ENCODE results near the gene RPL22.

- TF ChIP-seq, protein P1, sequence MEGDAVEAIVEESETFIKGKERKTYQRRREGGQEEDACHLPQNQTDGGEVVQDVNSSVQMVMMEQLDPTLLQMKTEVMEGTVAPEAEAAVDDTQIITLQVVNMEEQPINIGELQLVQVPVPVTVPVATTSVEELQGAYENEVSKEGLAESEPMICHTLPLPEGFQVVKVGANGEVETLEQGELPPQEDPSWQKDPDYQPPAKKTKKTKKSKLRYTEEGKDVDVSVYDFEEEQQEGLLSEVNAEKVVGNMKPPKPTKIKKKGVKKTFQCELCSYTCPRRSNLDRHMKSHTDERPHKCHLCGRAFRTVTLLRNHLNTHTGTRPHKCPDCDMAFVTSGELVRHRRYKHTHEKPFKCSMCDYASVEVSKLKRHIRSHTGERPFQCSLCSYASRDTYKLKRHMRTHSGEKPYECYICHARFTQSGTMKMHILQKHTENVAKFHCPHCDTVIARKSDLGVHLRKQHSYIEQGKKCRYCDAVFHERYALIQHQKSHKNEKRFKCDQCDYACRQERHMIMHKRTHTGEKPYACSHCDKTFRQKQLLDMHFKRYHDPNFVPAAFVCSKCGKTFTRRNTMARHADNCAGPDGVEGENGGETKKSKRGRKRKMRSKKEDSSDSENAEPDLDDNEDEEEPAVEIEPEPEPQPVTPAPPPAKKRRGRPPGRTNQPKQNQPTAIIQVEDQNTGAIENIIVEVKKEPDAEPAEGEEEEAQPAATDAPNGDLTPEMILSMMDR (conservative IDR thresholded peaks at IDR 0.05), result no peak
- TF ChIP-seq ZFX (IDR thresholded peaks at IDR 0.05), result no peak
Observed at GRCh38 chr1:6225651-6226050, 26.3 kb upstream of the RPL22 start.
